NOMO-1 treated with dmso at 0.1 percent for 144 hours (cell line): Measurements from ENCODE around the gene CNTROB.

Experiments
- DNase-seq: peaks from one replicate; lab custom pipeline; 2025; ENCODE audit not compliant: unreplicated experiment; lab: John Stamatoyannopoulos, UW

CNTROB gene

DNA sequence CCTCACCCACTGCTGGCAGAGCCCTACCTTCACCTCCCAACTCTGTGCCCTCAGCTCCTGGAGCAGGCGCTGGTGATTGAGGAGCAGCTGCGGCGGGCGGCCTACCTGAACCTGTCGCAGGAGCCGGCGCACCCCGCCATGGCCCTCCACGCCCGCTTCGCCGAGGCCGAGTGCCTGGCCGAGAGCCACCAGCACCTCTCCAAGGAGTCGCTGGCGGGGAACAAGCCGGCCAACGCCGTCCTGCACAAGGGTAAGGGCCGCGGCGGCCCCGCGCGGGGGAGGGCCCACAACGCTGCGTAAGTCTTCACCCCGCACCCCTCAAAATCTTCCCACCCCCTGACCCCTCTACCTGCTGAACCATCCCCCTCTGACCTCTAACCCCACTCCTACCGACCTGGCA, 22.9 kb upstream of the CNTROB start:
- DNase-seq: no peak

DNA sequence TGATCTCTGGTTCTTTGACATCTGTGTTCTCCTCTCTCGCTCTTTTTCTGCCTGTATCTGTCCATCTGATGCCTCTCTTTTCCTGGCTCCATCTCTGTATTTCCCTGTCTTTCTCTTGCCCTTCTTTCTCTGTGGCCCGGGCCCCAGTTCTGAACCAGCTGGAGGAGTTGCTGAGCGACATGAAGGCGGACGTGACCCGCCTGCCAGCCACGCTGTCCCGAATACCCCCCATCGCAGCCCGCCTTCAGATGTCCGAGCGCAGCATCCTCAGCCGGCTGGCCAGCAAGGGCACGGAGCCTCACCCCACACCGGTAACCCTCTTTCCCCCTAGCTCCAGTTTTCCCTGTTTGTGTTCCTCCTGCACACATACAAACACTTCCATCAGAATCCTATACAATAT, 21.7 kb upstream of the CNTROB start:
- no peak for DNase-seq

DNA sequence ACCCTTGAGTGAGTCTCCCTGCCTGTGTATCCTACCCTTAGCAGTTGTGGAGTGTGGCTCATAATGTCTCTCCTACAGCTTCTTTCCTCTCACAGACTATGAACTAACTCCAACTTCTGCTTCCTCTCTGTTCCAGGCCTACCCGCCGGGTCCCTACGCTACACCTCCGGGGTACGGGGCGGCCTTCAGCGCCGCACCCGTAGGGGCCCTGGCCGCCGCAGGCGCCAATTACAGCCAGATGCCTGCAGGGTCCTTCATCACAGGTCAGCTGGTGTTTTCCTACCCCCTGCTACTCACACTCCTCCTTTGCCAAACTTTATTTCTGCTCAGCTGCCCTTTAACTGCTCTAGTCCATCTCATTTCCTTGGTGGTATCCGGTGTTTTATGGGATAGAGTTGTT, 21.3 kb upstream of the CNTROB start:
- no peak for DNase-seq

DNA sequence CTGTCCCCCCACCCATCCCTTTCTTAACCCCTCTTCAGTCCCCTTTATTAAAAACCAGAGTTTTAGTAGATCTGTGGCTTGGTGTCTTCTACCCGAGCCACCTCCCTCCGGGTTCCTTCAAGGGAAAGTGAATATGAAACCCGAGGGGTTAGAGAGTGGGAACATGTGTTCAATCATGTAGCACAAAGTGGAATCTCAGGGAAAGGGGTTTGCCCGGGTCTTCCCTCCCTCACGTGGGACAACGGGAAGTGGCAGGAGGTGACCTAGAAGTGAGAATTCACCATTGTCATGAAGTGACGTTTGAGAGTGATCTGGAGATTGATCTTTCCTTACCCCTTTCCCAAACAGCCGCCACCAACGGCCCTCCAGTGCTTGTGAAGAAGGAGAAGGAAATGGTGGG, 20.9 kb upstream of the CNTROB start:
- DNase-seq: no peak

DNA sequence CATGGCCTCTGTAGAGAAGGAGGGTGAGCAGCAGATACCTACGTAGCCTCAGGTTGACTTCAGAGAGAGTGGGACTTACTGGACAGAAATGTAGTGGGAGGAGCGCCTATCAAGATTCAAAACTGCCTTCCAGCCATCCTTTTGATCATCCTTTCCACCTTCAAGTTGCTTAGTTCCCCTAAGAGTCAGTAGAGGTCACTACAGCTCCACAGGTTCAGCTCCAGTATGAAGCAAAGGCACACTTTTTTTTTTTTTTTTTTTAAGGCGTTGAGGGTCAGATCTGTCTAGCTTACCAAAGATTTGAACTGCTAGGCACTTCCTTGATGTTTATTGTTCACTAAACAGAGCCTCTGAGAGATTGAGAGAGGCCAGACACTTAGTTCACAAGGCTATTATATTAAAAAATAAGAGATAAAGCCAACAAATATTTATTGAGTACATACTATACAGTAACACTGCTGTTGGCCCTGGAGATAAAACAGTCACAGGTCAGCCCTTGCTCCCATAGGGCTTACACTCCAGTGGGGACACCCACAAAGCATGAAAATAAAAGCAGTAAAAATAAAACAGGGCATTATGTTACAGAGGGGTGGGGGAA, 19.0 kb upstream of the CNTROB start:
- peak; percentile 71 for DNase-seq

DNA sequence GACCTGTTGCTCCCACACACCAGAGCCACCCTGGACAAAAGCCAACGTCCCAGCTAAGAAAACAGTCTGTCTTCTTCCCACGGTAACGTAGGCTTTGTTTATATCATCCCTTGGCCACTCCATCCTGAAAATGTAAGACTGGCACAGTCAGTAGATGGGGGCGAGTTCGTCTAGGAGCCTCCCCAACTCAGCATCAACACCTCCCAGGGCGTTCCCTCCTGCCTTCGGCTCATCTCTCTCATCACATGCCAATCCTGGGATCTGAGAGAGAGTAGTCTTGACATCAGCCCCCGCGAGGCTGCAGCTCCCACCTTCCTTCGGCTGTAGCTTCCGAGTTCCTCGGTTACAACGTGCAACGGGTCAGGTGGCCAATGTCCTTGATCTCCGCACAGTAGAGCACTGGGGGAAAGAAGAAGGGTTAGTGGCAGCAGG, 16.8 kb upstream of the CNTROB start:
- no peak for DNase-seq

DNA sequence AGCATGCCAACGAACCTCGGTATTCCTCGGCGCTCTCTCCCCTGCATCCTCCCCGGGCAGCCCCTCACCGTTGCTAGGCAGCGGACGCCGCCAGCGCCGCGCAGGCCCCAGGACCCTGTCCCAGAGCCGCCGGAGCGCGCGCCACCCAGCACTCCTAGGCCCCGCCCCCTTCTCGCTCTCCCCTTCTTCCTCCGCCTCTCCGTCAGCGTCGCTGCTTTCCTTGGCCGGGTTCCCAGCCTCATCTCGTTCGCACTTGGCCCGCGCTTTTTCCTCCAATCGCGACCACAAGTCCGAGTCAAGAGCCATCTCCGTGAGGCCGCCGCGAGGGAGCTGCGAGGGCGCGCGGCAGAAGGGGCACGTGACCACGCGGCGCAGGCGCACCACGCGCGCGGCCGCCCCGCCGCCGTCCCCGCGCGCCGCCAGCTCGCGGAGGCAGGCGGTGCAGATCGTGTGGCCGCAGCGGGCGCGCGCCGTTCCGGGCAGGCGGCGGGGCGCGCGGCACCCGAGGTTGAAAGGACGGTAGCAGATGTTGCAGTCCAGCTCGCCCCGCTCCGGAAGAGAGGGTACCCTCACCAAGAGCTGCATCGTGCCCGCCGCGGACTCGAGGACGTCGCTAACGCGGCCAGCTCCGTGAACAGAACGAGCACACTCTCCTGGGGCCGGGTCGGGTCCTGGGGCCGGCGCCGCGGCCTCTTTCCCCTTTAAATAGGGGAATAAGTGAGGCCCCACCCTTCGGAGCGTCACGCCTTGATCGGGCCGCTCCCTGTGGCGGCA, 16.2 kb upstream of the CNTROB start, which contains the start of gene RNF227:
Gene RNF227, minus strand, starts transcription at position 679 of the 774 bp plus-strand sequence. Its CDS starts 94 bp downstream, at position 585.
- DNase-seq: peak; percentile 92

DNA sequence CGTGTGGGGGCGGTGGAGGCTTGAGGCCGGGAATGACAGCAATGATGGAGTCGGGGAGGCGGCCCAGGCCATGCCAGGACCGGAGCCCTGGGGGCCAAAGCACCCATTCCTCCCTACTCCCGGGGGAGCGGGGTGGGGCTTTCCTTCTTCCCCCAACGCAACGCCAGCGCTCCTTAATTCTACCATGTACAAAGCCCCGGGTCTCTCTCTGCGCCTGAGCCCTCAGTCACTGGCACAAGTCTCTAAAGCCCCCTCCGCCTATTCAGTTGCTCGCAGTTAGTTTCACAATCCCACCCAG, 15.7 kb upstream of the CNTROB start:
- no peak for DNase-seq

DNA sequence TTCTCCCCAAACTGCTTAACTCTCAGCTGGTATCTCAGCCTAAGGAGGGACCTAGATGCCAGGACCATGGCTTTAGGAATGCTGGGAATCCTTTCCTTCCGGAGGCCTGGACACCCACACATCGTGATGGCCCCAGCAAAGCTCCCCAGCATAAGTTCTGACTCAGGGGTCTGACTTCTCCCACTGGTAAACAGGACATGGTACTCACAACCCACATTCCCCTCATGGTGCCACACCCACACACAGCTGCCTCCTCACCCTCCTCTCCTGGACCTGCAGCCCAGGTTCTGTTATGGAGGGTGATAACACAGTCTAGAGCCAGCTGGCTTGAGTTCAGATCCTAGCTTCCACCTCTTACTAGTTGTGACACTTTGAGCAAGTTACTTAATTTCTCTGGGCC, 15.2 kb upstream of the CNTROB start:
- DNase-seq: no peak

DNA sequence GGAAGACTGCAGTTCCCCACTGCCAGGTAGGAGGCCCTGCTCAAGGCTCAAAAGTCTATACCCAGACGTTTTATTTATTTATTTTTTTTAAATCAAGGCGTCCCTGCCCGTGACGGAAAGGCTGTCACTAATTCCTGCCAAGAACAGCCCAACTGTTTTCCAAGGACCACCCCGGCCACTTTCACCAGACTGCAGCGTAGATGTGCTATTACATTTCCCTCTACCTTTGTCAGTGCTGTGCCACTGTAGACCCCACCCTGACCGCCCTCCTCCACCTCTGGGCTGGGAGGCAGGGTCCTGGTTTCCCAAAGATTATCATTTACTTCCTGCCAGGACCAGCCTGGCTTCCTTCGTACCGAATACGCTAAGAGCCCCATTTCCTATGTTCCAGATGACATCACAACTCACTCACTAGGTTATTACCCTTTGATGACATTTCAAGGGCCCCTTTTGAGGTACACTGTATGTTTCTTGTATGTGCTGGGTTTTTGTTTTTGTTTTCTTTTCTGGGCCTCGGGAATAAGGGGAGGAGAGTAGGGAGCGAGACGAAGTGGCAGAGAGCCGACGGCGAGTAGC, 9.6 kb upstream of the CNTROB start:
- DNase-seq: no peak

DNA sequence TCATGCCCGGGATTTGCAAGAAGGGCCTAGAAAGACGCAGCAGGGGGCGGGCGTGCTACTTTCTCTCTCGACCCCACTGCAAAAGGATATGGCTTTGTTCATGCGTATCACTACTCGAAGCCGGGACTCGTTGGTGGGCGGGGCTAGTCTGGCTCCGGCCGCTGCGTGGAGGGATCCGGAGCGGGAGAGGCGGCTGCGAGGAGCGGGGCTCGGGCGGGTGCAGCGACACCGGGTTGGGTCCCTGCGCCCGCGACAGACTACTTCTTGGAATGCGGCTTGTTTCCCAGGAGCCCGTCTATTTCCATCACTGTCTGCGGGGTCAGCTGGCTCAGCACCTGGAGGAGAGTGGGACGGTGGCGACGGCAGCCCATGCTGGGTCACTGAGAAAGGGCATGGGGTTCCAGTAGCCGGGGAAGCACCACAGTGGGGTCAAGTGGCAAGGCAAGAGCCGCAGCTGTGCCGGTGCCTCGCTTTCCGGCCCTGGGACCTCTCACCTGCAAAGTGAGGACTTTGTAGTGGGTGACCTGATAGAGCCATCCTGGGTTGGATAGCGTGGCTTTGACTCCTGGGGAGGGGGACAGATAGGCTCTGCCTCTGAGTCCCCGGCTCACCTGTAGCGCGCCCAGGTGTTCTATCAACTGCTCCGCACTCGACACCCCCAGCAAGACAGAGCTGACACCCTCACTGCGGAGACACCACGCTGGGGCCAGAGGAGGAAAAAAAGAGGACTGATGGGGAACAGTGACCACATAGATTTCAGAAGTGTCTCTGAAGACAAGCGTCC, 9.0 kb upstream of the CNTROB start:
- no peak for DNase-seq

DNA sequence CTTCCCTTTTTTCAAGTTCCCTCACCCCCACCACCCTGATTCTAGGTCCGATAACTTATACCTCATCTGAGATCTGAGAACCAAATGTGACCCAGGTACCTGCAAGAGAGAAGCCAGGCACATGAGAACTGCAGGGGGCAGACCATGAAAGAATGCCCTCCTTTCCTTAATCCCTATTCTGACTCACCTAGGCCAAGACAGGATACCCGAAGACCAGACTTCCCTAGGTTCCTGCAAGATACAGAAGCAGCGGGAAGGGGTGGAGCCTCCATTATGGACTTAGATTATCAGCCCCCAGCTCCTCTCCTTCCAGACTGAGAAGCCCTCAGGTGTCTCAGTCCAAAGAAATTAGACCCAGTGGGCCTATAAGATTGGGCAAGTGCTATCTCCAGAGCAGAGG, 4.4 kb upstream of the CNTROB start:
- no peak for DNase-seq

DNA sequence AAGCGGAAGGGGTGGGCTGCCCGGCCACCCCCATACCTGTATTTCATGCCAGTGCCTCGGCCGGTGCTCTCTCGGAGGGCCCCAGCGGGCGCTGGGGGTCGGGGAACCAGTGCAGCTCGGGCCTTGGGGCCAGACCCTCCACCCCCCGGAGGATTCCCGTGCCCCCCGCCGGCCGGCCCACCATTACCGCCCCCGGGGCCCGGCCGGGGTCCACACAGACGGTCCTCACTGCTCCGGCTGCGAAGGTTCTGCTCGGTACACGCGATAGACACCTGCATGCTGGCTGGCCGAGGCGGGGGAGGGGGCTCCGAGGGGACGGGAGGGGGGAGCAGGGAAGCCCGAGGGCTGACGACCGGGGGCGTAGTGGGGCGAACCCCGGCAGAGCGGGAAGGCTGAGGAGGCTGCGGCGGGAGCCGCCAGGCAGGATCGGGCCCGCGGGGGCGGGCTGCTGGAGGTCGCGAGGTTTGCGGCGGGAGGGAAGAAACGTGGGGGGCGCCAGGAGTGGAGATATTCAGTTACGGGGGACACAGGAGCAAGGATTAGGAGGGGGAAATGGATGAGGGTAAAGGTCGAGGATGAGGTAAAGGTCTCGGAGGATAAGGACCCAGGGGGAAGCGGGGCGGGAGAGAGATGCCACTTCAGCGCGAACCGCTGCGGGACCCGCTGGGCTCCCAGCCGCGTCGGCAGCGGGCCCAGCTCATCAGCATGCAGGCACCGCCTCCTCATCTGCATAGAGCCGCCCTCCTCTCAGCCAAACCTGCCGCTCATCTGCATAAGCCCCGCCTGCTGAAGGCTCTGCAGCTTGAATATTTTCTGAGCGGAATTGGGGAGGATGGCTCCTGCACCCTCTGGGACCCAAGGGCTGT, 2.6 kb upstream of the CNTROB start, which contains the start of gene KCNAB3:
Gene KCNAB3, minus strand, starts transcription at position 699 of the 866 bp plus-strand sequence. Its CDS starts 421 bp downstream, at position 278.
- no peak for DNase-seq

DNA sequence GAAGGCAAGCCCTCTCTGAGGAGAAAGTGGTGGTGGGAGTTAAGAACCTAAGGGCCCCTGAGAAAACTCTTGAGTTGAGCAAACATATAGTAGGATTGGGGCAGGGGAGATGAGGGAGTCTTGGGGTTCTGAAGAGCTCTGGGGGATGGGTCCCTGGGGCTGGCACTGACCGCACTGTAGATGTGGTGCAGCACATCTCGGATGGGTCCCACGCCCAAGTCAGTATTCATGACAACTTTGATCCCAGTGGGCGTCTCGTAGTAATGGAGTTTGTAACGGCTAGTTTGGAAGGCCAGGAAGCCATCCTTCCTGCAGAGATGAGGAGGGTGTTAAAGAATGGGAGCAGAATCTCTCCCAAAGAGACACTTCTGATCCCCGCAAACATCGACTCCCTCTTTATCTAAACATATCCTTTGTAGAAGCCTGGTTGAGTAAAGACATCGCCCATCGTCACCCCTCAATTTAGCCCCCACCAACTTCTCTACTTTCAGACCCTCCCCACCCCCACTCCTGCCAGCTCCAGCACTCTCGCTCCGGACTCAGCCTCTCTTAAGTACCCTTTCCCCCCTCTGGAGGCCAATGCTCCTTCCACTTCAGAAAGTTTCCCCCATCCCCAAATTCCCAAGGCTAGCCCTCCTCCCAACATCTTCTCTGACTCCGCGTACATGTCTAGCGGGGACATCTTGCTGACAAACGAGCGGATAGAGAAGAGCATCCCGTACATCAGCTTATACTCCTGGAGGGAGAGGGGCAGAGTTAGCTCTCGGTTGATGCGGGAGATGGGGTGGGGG, 970 bp upstream of the CNTROB start:
- DNase-seq: no peak

DNA sequence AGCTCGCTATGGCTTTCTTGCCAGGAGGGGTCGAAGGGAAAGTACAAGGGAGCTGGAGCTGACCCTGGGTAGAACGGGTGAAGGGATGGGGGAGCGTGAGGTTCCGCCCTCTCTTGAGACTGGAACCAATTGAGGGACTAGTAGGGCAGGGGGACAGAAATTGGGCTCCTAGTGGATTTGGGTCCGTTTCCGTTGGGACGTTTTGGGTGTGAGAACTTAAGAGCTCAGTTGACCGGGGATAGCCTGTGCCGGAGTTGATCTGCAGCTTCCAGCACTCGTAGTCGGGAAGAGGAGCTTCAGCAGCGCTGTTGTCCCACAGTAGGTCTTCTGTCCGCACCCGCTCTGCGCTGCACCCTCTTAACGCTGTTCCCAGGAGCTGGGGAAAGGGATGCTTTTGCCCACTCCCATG, 481 bp downstream of the CNTROB start:
- DNase-seq: no peak

DNA sequence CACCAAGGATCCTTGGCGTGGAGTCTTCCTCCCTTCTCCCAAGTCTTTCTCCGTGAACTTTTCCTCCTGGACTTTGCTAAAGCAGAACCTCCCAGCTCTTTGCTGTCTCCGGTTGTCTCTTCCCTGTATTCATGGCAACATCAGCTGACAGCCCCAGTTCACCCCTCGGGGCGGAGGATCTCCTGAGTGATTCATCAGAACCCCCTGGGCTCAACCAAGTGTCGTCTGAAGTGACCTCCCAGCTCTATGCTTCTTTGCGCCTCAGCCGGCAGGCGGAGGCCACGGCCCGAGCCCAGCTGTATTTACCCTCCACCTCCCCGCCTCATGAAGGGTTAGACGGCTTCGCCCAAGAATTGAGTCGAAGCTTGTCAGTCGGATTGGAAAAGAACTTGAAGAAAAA, 943 bp downstream of the CNTROB start:
- peak; percentile 56 for DNase-seq

DNA sequence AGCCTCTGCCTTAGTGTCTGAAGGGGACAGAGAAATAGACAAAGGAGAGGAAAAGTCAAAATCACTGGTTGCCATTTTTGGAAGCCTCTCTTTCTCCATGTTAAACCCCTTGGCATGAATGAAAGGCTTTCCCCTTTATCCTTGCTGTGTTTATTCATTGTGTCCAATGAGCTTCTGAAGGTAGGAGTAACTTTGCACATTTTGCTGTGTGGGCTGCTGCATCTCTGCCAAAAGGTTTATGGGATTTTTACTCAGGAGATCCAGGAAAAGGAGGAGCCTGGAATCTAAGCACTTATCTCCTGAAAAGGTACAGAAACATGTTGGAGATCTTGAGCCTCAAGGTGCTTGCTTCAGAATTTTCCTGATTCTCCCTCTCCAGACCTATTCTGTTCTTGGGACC, 3.9 kb downstream of the CNTROB start:
- no peak for DNase-seq

DNA sequence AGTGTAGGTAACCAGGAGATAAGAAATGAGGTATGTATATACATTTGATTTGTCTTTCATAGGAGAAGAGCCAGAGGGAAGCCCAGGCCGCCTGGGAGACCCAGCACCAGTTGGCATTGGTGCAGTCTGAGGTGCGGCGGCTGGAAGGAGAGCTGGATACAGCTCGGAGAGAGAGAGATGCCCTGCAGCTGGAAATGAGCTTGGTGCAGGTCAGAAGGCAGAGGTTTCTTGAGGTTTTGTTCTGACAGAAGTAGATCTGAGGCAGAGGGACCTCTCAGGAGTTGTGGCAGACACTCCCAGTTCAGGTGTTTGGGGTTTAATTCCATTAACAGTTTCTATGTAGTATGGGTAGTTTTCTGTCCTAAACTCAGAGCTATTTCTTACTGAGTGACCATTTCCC, 8.0 kb downstream of the CNTROB start:
- DNase-seq: no peak

DNA sequence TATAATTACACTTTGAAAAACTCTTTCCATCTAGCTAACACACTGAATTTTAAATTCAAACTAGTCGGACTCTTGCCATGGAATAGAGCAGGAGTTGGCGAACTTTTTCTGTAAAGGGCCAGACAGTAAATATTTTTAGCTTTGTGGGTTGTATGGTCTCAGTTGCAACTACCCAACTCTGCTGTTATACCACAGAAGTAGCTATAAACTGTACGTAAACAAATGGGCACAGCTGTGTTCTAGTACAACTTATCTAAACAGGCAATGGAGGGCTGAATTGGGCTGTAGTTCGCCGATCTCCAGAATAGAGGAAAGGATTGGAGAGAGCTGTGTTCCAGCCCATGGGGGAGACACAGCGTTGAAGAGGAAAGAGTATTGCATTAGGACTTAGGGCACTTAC, 8.7 kb downstream of the CNTROB start:
- DNase-seq: no peak

DNA sequence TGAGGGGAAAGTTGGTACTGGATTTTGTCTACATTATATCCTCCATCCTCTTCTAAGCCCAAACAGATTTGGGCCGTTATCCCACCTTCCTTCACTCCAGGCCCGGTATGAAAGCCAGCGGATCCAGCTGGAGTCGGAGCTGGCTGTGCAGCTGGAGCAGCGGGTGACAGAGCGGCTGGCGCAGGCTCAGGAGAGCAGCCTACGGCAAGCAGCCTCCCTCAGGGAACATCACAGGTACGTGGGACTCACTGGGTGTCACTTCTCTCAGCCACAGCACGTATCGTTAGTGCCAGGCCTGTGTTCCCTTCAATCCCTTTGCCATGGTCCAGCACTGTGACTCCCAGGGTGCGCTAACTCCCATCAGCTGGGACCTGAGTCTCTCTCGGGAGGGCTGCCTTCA, 11.3 kb downstream of the CNTROB start:
- DNase-seq: no peak
